Glutamatergic neuron (in vitro differentiated cells): Measurements from ENCODE around the gene PCDHGB4. TPM values are rescaled to one million over a fixed set of nuclear protein-coding genes. Genes with fewer than 3 reads are reported as not detected.

Source experiments
- DNase-seq: peaks from one replicate; pipeline ENCODE4 v3.0.0; 2022
- H3K27ac Mint-ChIP-seq: one replicate; pipeline ENCODE4 v1.8.0; 2020; ENCODE audit warnings: mild to moderate bottlenecking, mixed read lengths, inconsistent platforms; ENCODE audit not compliant: unreplicated experiment
- H3K27me3 Mint-ChIP-seq: one replicate; pipeline ENCODE4 v1.8.0; 2020; ENCODE audit warnings: mild to moderate bottlenecking, moderate library complexity, mixed read lengths, inconsistent platforms; ENCODE audit not compliant: unreplicated experiment
- H3K36me3 Mint-ChIP-seq: one replicate; pipeline ENCODE4 v1.8.0; 2020; ENCODE audit warnings: mild to moderate bottlenecking, mixed read lengths, inconsistent platforms; ENCODE audit not compliant: unreplicated experiment
- H3K4me1 Mint-ChIP-seq: one replicate; pipeline ENCODE4 v1.8.0; 2020; ENCODE audit warnings: mild to moderate bottlenecking, low read depth, mixed read lengths, inconsistent platforms; ENCODE audit not compliant: unreplicated experiment
- H3K4me3 Mint-ChIP-seq: one replicate; pipeline ENCODE4 v1.8.0; 2020; ENCODE audit warnings: mild to moderate bottlenecking, mixed read lengths, inconsistent platforms; ENCODE audit not compliant: unreplicated experiment
- H3K9me3 Mint-ChIP-seq: one replicate; pipeline ENCODE4 v1.8.0; 2020; ENCODE audit warnings: mild to moderate bottlenecking, moderate library complexity, mixed read lengths, inconsistent platforms; ENCODE audit not compliant: unreplicated experiment
- CTCF ChIP-seq: fragments of 200-600 bp; sonication (generic); IDR thresholded peaks from one replicate; pipeline ENCODE4 v1.5.0; 2021; ENCODE audit not compliant: partially characterized antibody, unreplicated experiment
- total RNA-seq: library from RNA; stranded (reverse); fragmentation: NEBNext Ultra II Directional; extraction: Animal tissue kit (Norgen Biotek cat#: 25700); gene quantifications from one replicate; pipeline ENCODE4 v1.2.1, GENCODE V29; 2021; ENCODE audit not compliant: unreplicated experiment

The PCDHGB4 gene
- total RNA-seq, 1 donor from 2014 or later, result 40.8 TPM

DNA sequence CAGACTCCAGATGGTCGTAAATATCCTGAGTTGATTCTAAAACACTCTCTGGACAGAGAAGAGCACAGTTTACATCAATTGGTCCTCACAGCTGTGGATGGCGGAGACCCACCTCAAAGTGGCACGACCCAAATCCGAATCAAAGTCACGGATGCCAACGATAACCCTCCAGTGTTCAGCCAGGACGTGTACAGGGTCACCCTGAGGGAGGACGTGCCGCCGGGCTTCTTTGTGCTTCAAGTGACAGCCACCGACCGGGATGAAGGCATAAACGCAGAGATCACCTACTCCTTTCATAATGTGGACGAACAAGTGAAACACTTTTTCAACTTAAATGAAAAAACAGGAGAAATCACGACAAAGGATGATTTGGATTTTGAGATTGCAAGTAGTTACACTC lies 26.8 kb upstream of the PCDHGB4 start:
- peaks cover 59% of the 10 kb centered on the region for H3K36me3 Mint-ChIP-seq
- no peak for TF ChIP-seq CTCF
- DNase-seq, result no peak
- H3K27me3 Mint-ChIP-seq, result peaks cover 14% of the 10 kb centered on the region
- H3K4me1 Mint-ChIP-seq, result no peaks in the 10 kb centered on the region
- H3K4me3 Mint-ChIP-seq, result no peak overlapping the region
- peaks cover 38% of the 10 kb centered on the region for H3K9me3 Mint-ChIP-seq
- no peak overlapping the region for H3K27ac Mint-ChIP-seq

- TF ChIP-seq CTCF, result no peak
- Mint-ChIP-seq H3K4me3 (no peak overlapping the region), H3K4me1 (no peaks in the 10 kb centered on the region), H3K9me3 (peaks cover 32% of the 10 kb centered on the region), H3K36me3 (peaks cover 50% of the 10 kb centered on the region), H3K27ac (no peak overlapping the region), H3K27me3 (peaks cover 12% of the 10 kb centered on the region)
- DNase-seq, result no peak
Measured at GRCh38 chr5:141362719-141363118, 24.8 kb upstream of the PCDHGB4 start.

GRCh38 chr5:141363952-141364660 lies 23.4 kb upstream of the PCDHGB4 start, which contains the start of gene PCDHGA5:
Gene PCDHGA5, plus strand, starts transcription at chr5:141364162. Its CDS starts 169 bp downstream, at chr5:141364331.
- peaks cover 32% of the 10 kb centered on the region for H3K9me3 Mint-ChIP-seq
- H3K4me1 Mint-ChIP-seq, result no peaks in the 10 kb centered on the region
- DNase-seq, result no peak
- no peak for TF ChIP-seq CTCF
- no peak within 1 kb of the TSS for H3K27ac Mint-ChIP-seq
- peaks cover 46% of the 10 kb centered on the region for H3K36me3 Mint-ChIP-seq
- H3K27me3 Mint-ChIP-seq, result peaks cover 12% of the 10 kb centered on the region
- no peak within 1 kb of the TSS for H3K4me3 Mint-ChIP-seq

DNA sequence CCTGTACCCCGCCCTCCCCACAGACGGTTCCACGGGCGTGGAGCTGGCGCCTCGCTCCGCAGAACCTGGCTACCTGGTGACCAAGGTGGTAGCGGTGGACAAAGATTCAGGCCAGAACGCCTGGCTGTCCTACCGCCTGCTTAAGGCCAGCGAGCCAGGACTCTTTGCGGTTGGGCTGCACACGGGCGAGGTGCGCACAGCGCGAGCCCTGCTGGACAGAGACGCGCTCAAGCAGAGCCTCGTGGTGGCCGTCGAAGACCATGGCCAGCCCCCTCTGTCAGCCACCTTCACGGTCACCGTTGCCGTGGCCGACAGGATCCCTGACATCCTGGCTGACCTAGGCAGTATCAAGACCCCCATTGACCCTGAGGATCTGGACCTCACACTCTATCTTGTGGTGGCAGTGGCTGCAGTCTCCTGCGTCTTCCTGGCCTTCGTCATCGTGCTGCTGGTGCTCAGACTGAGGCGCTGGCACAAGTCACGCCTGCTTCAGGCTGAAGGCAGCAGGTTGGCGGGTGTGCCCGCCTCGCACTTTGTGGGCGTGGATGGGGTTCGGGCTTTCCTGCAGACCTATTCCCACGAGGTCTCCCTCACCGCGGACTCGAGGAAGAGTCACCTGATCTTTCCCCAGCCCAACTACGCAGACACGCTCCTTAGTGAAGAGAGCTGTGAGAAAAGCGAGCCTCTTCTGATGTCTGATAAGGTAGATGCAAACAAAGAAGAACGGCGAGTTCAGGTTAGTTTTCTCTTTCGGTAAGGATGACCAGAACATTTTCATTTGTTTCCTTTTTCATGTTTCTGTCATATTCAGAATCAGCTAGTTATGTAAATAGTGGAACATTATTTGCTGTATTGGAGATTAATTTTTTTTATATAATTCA lies 21.2 kb upstream of the PCDHGB4 start:
- no peak overlapping the region for H3K4me3 Mint-ChIP-seq
- peaks cover 3% of the 10 kb centered on the region for H3K27me3 Mint-ChIP-seq
- no peak overlapping the region for H3K27ac Mint-ChIP-seq
- peaks cover 47% of the 10 kb centered on the region for H3K36me3 Mint-ChIP-seq
- H3K9me3 Mint-ChIP-seq, result peaks cover 29% of the 10 kb centered on the region
- no peaks in the 10 kb centered on the region for H3K4me1 Mint-ChIP-seq
- TF ChIP-seq CTCF, result no peak
- DNase-seq, result no peak
